Gastrocnemius medialis (tissue), 4 donors: ENCODE results near the gene TRAPPC3. TPM values are rescaled to one million over a fixed set of nuclear protein-coding genes. Genes with fewer than 3 reads are reported as not detected.
"Not testable (repeated sequence)": the region's sequence is repeated elsewhere in the genome, so short reads cannot be mapped to it uniquely, and the experiment has no call there.

Experiments used
- ATAC-seq, 2 donors: fragments of 150-250 bp; one replicate each; pipeline ENCODE4 v1.9.1; 2016
- DNase-seq, 2 donors: peaks; one replicate each; pipeline ENCODE4 v3.0.0-alpha.2; 2019
- H3K27ac ChIP-seq, 4 donors: fragments of 200-600 bp; sonication (generic); 1 replicate in 1 of 4; 2 replicates in 3 of 4; pipeline ENCODE4 v1.5.1; 2016 to 2018; ENCODE audit warnings: mild to moderate bottlenecking in 2 of 4, moderate library complexity in 1 of 4
- H3K27me3 ChIP-seq, 3 donors: fragments of 200-600 bp; sonication (generic) in 2 of 3; 1 replicate in 1 of 3; 2 replicates in 2 of 3; pipeline versions ENCODE4 v1.5.1 to v1.6.0; 2016 to 2019; ENCODE audit warnings: mild to moderate bottlenecking in 1 of 3, moderate library complexity in 1 of 3
- H3K36me3 ChIP-seq, 2 donors: fragments of 200-600 bp; sonication (generic) in 1 of 2; one replicate each; pipeline ENCODE4 v1.5.1; 2017 to 2018
- H3K4me1 ChIP-seq, 2 donors: fragments of 200-600 bp; sonication (generic) in 1 of 2; one replicate each; pipeline ENCODE4 v1.5.1; 2016 to 2017; ENCODE audit warnings: mild to moderate bottlenecking in 2 of 2
- H3K4me3 ChIP-seq, 4 donors: fragments of 200-600 bp; sonication (generic) in 3 of 4; 1 replicate in 1 of 4; 2 replicates in 3 of 4; pipeline ENCODE4 v1.5.1; 2016 to 2019; ENCODE audit warnings: mild to moderate bottlenecking in 2 of 4
- H3K9me3 ChIP-seq, 3 donors: fragments of 200-600 bp; sonication (generic) in 2 of 3; 1 replicate in 1 of 3; 2 replicates in 2 of 3; pipeline ENCODE4 v1.5.1; 2016 to 2019
- CTCF ChIP-seq, 5 experiments: fragments of 450-650 bp in 3 of 5; fragments of 200-600 bp in 2 of 5; sonication (generic) in 2 of 5; IDR thresholded peaks in 4 of 5; conservative IDR thresholded peaks in 1 of 5; 1 replicate in 4 of 5; 2 replicates in 1 of 5; pipeline ENCODE4 v1.5.1; 2016 to 2019; ENCODE audit warnings: antibody characterized with exemption in 5 of 5, mild to moderate bottlenecking in 3 of 5, moderate library complexity in 3 of 5
- POLR2A ChIP-seq, 2 donors: fragments of 450-650 bp; IDR thresholded peaks; one replicate each; pipeline ENCODE4 v1.6.1; 2017; ENCODE audit warnings: antibody characterized with exemption in 2 of 2, mild to moderate bottlenecking in 2 of 2, moderate library complexity in 2 of 2
- in situ Hi-C, 4 donors: fragments of 200-750 bp; cut with MboI; loops; one replicate each; pipeline versions ENCODE4 v1.15.0 to v1.8.0; 2017; ENCODE audit warnings: low sequenced_read_pairs in 4 of 4
- intact Hi-C: fragments of 100-400 bp; cut with DNase I; formaldehyde crosslinking; loops from one replicate; pipeline ENCODE4 v1.15.1; 2023; ENCODE audit warnings: low total_unique reads
- total RNA-seq, 4 donors: library from RNA; depleted of rRNA; stranded (reverse); fragments of >200 nt; gene quantifications; one replicate each; pipeline versions ENCODE4 v1.1.0 to v1.2.3, GENCODE V29; 2016

Gene TRAPPC3
- 10 to 100 TPM; 57.5 to 72.4 (median 63.5) TPM for total RNA-seq

GRCh38 chr1:36149237-36149972 is at the start of gene TRAPPC3:
Gene TRAPPC3 (minus strand): TSS chr1:36149486. CDS start chr1:36149378, 108 bp downstream.
- Histone ChIP-seq H3K27ac (peak within 1 kb of the TSS; percentile 90 to 100 (median 98)), H3K27me3 (no peaks in the 10 kb centered on the region), H3K36me3 (peaks cover 0 to 4% of the 10 kb centered on the region in 2 donors), H3K4me1 (peaks cover 37 to 54% of the 10 kb centered on the region in 2 donors), H3K9me3 (no peaks in the 10 kb centered on the region), H3K4me3 (peak within 1 kb of the TSS; percentile 70 to 89 (median 80))
- DNase-seq (peak; percentile 100), ATAC-seq (peak; percentile 78 to 87)
- in situ Hi-C loops (loop anchor here in 1 of 4 donors (10.0 kb wide), 1 partner anchor 55 kb away; no protein-coding TSS in a partner anchor), intact Hi-C loops (loop anchor here (1.0 to 2.0 kb wide), 6 partner anchors 26 to 1709 kb away; partner anchors contain the start of genes MTF1 and THRAP3)
- TF ChIP-seq POLR2A (IDR thresholded peaks at IDR 0.05) (peak; percentile 97 to 98), CTCF (IDR thresholded peaks at IDR 0.05 in 4 of 5, conservative IDR thresholded peaks at IDR 0.05 in 1 of 5) (peak; percentile 96 to 98 (median 97))

DNA sequence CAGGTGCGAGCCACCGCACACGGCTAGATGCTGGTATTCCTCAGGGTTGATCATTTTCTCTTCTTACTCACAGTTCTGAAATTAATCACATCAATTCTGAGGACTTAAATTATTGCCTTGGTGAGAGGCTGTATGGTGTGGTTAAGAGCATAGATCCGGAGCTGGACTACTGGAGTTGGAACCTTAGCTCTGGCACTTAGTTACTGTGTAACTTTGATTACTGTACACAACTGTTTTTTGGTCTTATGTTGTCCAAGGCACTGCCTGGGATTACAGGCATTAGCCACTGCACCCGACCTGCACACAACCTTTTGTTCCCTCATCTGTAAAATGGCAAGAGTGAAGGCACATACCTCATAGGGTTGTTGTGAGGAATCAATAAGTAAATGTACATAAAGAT is 49.4 kb upstream of the TRAPPC3 start:
- no peak for DNase-seq
- in situ Hi-C loops (loop anchor here in 1 of 4 donors (25.0 kb wide), 1 partner anchor 89 kb away; no protein-coding TSS in a partner anchor), intact Hi-C loops (no loop called here)
- Histone ChIP-seq H3K4me1 (peaks cover 39 to 44% of the 10 kb centered on the region in 2 donors), H3K36me3 (no peaks in the 10 kb centered on the region), H3K27ac (peak overlapping the region in 3 of 4 donors; percentile 10 to 96 (median 89)), H3K4me3 (peak overlapping the region in 1 of 4 donors; percentile 18), H3K27me3 (no peaks in the 10 kb centered on the region), H3K9me3 (no peaks in the 10 kb centered on the region)
- ATAC-seq: no peak
- TF ChIP-seq POLR2A (IDR thresholded peaks at IDR 0.05) (no peak), CTCF (IDR thresholded peaks at IDR 0.05 in 4 of 5, conservative IDR thresholded peaks at IDR 0.05 in 1 of 5) (no peak)

- ATAC-seq, H3K27me3 ChIP-seq, H3K4me3 ChIP-seq, H3K27ac ChIP-seq, H3K9me3 ChIP-seq, H3K36me3 ChIP-seq, DNase-seq, intact Hi-C loops: not testable (repeated sequence)
- peaks cover 28 to 30% of the 10 kb centered on the region in 2 donors for H3K4me1 ChIP-seq
- in situ Hi-C loops: loop anchor here in 1 of 4 donors (25.0 kb wide), 1 partner anchor 90 kb away; no protein-coding TSS in a partner anchor
Measured at GRCh38 chr1:36196805-36197204, 47.5 kb upstream of the TRAPPC3 start.

DNA sequence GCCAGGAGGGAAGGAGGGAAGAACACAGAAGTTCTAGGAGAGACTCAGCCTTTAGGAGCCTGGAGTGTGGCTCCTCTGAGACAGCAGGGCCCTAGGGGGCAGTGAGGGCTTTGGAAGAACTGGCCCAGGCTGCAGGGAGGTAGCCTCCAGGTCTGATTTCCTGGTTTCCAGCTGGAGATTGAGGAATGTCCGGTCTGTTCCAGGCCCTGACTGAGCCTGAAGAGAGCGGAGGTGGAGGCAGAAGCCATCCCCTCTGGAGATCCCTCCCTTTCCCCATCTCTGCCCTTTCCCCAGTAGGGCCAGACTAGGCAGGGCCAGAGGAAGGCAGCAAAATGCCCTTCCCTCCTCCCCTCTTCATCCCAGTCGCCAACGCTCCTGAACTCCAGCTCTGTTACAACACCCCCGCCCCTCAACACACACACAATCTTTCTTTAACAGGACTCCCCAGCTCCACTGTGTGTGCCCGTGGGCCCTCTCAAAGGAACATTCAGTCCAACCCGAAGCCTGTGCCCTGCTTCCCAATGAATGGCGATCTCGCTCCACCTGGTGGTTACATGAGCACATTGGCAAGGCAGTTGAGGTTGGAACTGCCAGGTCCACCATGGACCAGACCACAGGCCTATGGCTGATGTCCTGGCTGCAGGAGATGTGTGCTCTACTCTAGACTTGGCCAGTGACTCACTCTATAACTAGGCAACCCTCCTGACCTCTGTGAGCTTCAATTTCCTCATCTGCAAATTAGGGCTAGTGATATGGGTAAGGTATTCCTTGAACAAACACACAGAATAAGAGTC is 38.7 kb upstream of the TRAPPC3 start:
- ATAC-seq (peak; percentile 93 to 95), DNase-seq (peak; percentile 90 to 94)
- H3K27me3 ChIP-seq: no peaks in the 10 kb centered on the region
- in situ Hi-C loops: loop anchor here in 3 of 4 donors (5.0 to 25.0 kb wide), 3 partner anchors 36 to 99 kb away; no protein-coding TSS in a partner anchor
- H3K4me1 ChIP-seq: peaks cover 16 to 17% of the 10 kb centered on the region in 2 donors
- TF ChIP-seq CTCF (IDR thresholded peaks at IDR 0.05 in 4 of 5, conservative IDR thresholded peaks at IDR 0.05 in 1 of 5) (peak; percentile 88 to 95 (median 92)), POLR2A (IDR thresholded peaks at IDR 0.05) (no peak)
- H3K4me3 ChIP-seq: no peak overlapping the region
- peak overlapping the region; percentile 86 to 92 (median 87) for H3K27ac ChIP-seq
- no peaks in the 10 kb centered on the region for H3K36me3 ChIP-seq
- no peaks in the 10 kb centered on the region for H3K9me3 ChIP-seq
- intact Hi-C loops: loop anchor here (1.0 to 2.0 kb wide), 2 partner anchors 39 to 89 kb away; partner anchors contain the start of gene TRAPPC3
